HFF-Myc (cell line): ENCODE results near the gene NACA2.

ENCODE experiments used
- DNase-seq: peaks from one replicate; pipeline ENCODE4 v3.0.0-alpha.2; 2011; ENCODE audit warnings: low read depth; ENCODE audit errors: extremely low read depth
- H3K4me3 ChIP-seq: replicated peaks from 2 replicates; pipeline ENCODE4 v1.5.1; 2011; ENCODE audit warnings: low read depth, mild to moderate bottlenecking, control low read depth, low read length
- TF ChIP-seq, protein P1 (sequence below): IDR thresholded peaks from 2 replicates; pipeline ENCODE4 v1.5.1; 2012; ENCODE audit warnings: mild to moderate bottlenecking, low read depth, low read length, control low read depth; ENCODE audit errors: missing control alignments

NACA2 gene

DNA sequence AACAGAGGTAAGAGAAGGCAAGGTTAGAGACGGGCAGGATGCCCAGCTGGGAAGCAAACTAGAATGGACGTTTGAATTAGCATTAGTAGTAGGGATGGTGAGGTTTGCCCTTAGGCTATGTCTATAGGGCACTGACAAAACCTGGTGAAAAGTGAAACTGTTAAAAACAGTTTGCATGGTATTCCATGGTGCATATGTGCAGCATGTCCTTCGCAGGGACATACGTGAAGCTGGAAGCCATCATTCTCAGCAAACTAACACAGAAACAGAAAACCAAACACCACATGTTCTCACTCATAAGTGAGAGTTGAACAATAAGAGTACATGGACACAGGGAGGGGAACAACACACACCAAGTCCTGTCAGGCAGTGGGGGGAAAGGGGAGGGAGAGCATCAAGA, 25.8 kb downstream of the NACA2 start:
- TF ChIP-seq, protein P1, sequence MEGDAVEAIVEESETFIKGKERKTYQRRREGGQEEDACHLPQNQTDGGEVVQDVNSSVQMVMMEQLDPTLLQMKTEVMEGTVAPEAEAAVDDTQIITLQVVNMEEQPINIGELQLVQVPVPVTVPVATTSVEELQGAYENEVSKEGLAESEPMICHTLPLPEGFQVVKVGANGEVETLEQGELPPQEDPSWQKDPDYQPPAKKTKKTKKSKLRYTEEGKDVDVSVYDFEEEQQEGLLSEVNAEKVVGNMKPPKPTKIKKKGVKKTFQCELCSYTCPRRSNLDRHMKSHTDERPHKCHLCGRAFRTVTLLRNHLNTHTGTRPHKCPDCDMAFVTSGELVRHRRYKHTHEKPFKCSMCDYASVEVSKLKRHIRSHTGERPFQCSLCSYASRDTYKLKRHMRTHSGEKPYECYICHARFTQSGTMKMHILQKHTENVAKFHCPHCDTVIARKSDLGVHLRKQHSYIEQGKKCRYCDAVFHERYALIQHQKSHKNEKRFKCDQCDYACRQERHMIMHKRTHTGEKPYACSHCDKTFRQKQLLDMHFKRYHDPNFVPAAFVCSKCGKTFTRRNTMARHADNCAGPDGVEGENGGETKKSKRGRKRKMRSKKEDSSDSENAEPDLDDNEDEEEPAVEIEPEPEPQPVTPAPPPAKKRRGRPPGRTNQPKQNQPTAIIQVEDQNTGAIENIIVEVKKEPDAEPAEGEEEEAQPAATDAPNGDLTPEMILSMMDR: no peak
- no peak overlapping the region for H3K4me3 ChIP-seq
- DNase-seq: no peak

DNA sequence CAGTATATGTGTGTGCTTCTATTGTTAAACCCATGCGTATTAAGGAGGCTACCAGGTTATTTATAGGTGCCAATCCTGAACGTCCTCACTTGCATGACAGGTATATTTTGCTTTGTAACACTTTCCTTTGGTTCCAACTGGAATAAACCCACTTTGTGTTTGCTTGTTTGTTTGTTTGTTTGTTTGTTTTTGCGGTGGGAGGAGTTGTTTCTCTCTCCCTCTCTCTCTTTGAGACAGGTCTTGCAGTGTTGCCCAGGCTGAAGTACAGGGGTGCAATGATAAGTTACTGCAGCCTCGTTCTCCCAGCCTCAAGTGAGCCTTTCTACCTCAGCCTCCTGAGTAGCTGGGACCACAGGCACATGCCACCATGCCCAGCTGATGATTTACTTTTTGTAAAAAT, 28.7 kb downstream of the NACA2 start:
- TF ChIP-seq, protein P1: no peak
- DNase-seq: no peak
- H3K4me3 ChIP-seq: no peak overlapping the region

DNA sequence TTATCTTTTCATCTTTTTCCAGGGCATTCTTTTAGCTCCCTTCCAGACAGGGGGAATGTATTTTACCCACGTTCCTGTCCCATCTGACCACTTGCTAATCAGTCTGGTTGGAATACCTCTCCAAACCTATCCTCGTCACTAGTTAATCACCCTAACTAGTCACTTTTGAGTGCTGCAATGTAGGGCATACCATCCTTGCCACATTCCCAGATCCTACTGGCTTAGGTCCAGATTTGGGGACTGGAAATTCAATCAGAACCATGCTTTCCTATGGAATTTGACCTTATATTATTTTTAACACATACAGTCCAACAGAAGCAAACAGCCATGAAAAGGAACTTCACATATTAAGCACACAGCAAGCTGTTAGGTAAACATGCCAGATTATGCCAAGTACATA, 29.7 kb downstream of the NACA2 start:
- no peak overlapping the region for H3K4me3 ChIP-seq
- TF ChIP-seq, protein P1: no peak
- DNase-seq: no peak

DNA sequence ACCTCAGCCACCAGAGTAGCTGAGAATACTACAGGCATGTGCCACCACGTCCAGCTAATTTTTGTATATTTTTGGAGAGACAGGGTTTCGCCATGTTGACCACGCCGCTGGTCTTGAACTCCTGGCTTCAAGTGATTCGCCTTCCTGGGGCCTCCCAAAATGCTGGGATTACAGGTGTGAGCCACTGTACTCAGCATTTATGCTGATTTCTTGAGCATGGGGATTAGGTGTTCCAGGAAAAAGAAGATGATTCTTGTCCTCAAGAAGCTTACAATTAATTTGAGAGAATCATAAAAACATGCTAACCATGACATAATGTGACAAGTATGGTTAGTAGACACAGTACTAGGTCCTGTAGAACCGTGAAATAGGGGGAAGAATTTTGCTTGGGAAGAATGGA, 30.9 kb downstream of the NACA2 start:
- DNase-seq: no peak
- TF ChIP-seq, protein P1: no peak
- no peak overlapping the region for H3K4me3 ChIP-seq

DNA sequence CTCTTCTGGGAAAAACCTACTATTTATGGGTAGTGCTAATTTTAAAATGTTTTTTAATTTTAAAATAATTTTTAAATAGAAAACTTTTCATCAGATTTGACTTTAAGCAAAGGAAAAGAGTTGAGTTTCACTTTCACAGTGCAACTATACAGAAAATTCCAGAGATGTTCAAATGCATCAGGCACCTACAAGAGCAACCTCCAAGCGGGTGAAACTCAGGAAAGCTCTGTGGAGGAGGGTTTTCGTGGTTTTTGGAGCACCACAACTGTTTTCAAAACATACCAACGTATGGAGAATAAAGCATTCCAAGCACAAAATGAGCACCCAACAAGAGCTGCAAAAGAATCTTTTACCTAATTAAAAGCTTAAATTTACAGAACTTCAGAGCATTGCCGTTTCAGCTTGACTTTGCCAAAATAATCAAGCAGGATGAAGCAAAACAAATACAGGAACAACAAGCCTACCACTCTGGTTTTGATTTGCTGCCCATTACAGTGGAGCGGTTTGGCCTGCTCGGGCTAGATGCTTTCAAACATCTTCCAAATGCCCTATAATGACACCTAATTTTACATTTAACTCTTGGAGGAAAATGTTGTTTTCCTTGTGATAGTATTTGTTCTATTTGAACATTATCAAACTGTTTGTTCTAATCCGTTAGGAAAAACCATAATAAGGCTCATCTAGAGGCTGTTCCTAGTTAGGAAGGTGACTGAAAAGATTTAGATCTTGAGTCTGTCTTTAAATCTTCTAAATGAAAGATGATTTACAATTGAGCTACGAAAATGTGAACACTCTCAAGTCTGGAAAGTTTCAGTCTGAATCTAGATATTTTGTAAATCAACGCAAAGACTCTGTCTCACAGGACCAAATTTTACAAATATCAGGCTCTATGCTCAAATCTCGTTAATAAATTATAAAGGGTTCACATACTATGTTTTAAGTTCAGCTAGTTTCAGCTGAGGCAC, 34.5 kb downstream of the NACA2 start:
- TF ChIP-seq, protein P1: no peak
- H3K4me3 ChIP-seq: no peak overlapping the region
- DNase-seq: no peak

DNA sequence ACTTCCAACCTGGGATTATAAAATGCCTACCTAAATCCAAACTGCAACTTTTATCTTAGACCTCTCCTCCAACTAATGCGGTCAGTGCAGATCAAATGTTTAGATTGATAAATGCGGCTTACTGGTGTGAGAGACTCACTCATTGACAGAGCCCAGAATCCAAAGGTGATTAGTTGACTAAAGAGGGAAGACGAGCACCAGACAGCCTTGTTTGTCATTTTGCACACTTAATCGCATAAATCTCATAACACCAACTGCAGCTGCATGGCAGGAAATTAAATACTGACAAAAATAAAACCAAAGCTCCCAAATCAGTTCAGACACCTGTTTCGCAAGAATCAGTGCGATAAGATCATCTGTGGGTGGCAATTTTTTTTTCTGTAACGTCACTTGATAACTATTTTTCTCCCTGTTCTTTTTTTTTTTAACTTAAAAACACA, 35.9 kb downstream of the NACA2 start:
- TF ChIP-seq, protein P1: no peak
- DNase-seq: no peak
- H3K4me3 ChIP-seq: no peak overlapping the region
